ENCODE results near the gene ASCL3. TPM values are rescaled to one million over a fixed set of nuclear protein-coding genes. Genes with fewer than 3 reads are reported as not detected.

The ASCL3 gene
- total RNA-seq, 1 donor from 2014 or later = not detected

GRCh38 chr11:8967184-8967583 is 24.4 kb upstream of the ASCL3 start:
- TF ChIP-seq EZH2 (IDR thresholded peaks at IDR 0.05; ENCODE audit: insufficient read depth, low read length) = no peak
- TF ChIP-seq, protein P1, sequence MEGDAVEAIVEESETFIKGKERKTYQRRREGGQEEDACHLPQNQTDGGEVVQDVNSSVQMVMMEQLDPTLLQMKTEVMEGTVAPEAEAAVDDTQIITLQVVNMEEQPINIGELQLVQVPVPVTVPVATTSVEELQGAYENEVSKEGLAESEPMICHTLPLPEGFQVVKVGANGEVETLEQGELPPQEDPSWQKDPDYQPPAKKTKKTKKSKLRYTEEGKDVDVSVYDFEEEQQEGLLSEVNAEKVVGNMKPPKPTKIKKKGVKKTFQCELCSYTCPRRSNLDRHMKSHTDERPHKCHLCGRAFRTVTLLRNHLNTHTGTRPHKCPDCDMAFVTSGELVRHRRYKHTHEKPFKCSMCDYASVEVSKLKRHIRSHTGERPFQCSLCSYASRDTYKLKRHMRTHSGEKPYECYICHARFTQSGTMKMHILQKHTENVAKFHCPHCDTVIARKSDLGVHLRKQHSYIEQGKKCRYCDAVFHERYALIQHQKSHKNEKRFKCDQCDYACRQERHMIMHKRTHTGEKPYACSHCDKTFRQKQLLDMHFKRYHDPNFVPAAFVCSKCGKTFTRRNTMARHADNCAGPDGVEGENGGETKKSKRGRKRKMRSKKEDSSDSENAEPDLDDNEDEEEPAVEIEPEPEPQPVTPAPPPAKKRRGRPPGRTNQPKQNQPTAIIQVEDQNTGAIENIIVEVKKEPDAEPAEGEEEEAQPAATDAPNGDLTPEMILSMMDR (IDR thresholded peaks at IDR 0.05; ENCODE audit: insufficient read depth, low read depth, low read length) = no peak
- Mint-ChIP-seq H3K4me3 (ENCODE audit: unreplicated experiment) (no peak overlapping the region), H3K27me3 (ENCODE audit: low read depth, unreplicated experiment) (no peaks in the 10 kb centered on the region), H3K9me3 (ENCODE audit: unreplicated experiment) (no peaks in the 10 kb centered on the region), H3K27ac (ENCODE audit: unreplicated experiment) (no peak overlapping the region), H3K36me3 (ENCODE audit: low read depth, unreplicated experiment) (no peaks in the 10 kb centered on the region), H3K4me1 (ENCODE audit: low read depth, unreplicated experiment) (peaks cover 4% of the 10 kb centered on the region)
- Histone ChIP-seq H3K4me1 (ENCODE audit: insufficient read depth, low read length) (peaks cover 10% of the 10 kb centered on the region), H3K36me3 (ENCODE audit: insufficient read depth, low read length) (no peaks in the 10 kb centered on the region), H4K20me1 (ENCODE audit: insufficient read depth, low read length) (peaks cover 5% of the 10 kb centered on the region), H3K27ac (ENCODE audit: low read depth, low read length) (no peak overlapping the region), H3K79me2 (ENCODE audit: insufficient read depth, low read length) (peaks cover 24% of the 10 kb centered on the region), H2AFZ (ENCODE audit: low read depth, low read length) (no peak overlapping the region), H3K27me3 (ENCODE audit: insufficient read depth, low read length) (no peaks in the 10 kb centered on the region), H3K4me2 (ENCODE audit: low read length) (no peak overlapping the region), H3K9me3 (ENCODE audit: insufficient read depth, low read depth, low read length) (no peaks in the 10 kb centered on the region), H3K4me3 (ENCODE audit: insufficient read depth, low read depth, low read length) (no peak overlapping the region), H3K9ac (ENCODE audit: low read length) (no peak overlapping the region)
- FAIRE-seq (no peak), DNase-seq (ENCODE audit: low read depth) (no peak)

GRCh38 chr11:8964324-8965320 is 21.8 kb upstream of the ASCL3 start, which contains the start of gene TMEM9B:
Gene TMEM9B, minus strand, starts transcription at chr11:8964442. Its CDS starts 129 bp downstream, at chr11:8964313.
- FAIRE-seq = no peak
- H3K27me3 Mint-ChIP-seq (ENCODE audit: low read depth, unreplicated experiment) = no peaks in the 10 kb centered on the region
- H3K27ac Mint-ChIP-seq (ENCODE audit: unreplicated experiment) = peak within 1 kb of the TSS; percentile 75
- H3K27me3 ChIP-seq (ENCODE audit: insufficient read depth, low read length) = no peaks in the 10 kb centered on the region
- peaks cover 38% of the 10 kb centered on the region for H3K79me2 ChIP-seq (ENCODE audit: insufficient read depth, low read length)
- TF ChIP-seq, protein P1 (IDR thresholded peaks at IDR 0.05; ENCODE audit: insufficient read depth, low read depth, low read length) = no peak
- TF ChIP-seq EZH2 (IDR thresholded peaks at IDR 0.05; ENCODE audit: insufficient read depth, low read length) = no peak
- no peaks in the 10 kb centered on the region for H3K9me3 Mint-ChIP-seq (ENCODE audit: unreplicated experiment)
- DNase-seq (ENCODE audit: low read depth) = peak; percentile 78
- H3K36me3 Mint-ChIP-seq (ENCODE audit: low read depth, unreplicated experiment) = no peaks in the 10 kb centered on the region
- no peaks in the 10 kb centered on the region for H3K36me3 ChIP-seq (ENCODE audit: insufficient read depth, low read length)
- peak within 1 kb of the TSS; percentile 82 for H3K27ac ChIP-seq (ENCODE audit: low read depth, low read length)
- peaks cover 4% of the 10 kb centered on the region for H3K4me1 Mint-ChIP-seq (ENCODE audit: low read depth, unreplicated experiment)
- peaks cover 5% of the 10 kb centered on the region for H4K20me1 ChIP-seq (ENCODE audit: insufficient read depth, low read length)
- peak within 1 kb of the TSS; percentile 97 for H3K4me2 ChIP-seq (ENCODE audit: low read length)
- H3K9me3 ChIP-seq (ENCODE audit: insufficient read depth, low read depth, low read length) = no peaks in the 10 kb centered on the region
- peaks cover 10% of the 10 kb centered on the region for H3K4me1 ChIP-seq (ENCODE audit: insufficient read depth, low read length)
- peak within 1 kb of the TSS; percentile 80 for H3K4me3 ChIP-seq (ENCODE audit: insufficient read depth, low read depth, low read length)
- H3K9ac ChIP-seq (ENCODE audit: low read length) = peak within 1 kb of the TSS; percentile 88
- H2AFZ ChIP-seq (ENCODE audit: low read depth, low read length) = peak within 1 kb of the TSS; percentile 97
- H3K4me3 Mint-ChIP-seq (ENCODE audit: unreplicated experiment) = peak within 1 kb of the TSS; percentile 96

All from astrocyte (in vitro differentiated cells and primary cell).